AG04449 (cell line): ENCODE data around the gene PARP3.

Experiments
- CTCF ChIA-PET: fragments of 350-600 bp; formaldehyde crosslinking; extraction: SDS; loops from one replicate; lab custom pipeline; 2021; ENCODE audit warnings: antibody characterized with exemption; lab: Yijun Ruan, JAX
- POLR2A ChIA-PET: fragments of 400-600, 350-600 bp; formaldehyde crosslinking; extraction: SDS; loops from one replicate; lab custom pipeline; 2020; ENCODE audit warnings: antibody characterized with exemption, inconsistent platforms; lab: Yijun Ruan, JAX
- DNase-seq: peaks from one replicate; pipeline ENCODE4 v3.0.0-alpha.2; 2010; ENCODE audit warnings: low read depth, low spot score
- H3K4me3 ChIP-seq: 2 replicates; pipeline ENCODE4 v1.5.1; 2011; ENCODE audit warnings: low read depth, mild to moderate bottlenecking, control low read depth, low read length
- TF ChIP-seq, protein P1 (sequence below): IDR thresholded peaks from one replicate; pipeline ENCODE4 v1.5.1; 2011; ENCODE audit warnings: mild to moderate bottlenecking, moderate library complexity, low read length, control low read depth, inconsistent platforms; ENCODE audit not compliant: insufficient read depth; ENCODE audit errors: missing control alignments

The PARP3 gene

GRCh38 chr3:51974277-51974962 is 32.3 kb downstream of the PARP3 start:
- H3K4me3 ChIP-seq = peak overlapping the region; percentile 89
- CTCF ChIA-PET = interaction anchor here (0.6 to 5.6 kb wide), 23 partner anchors 9 to 173 kb away, joined by 3 to 80 read pairs (median 4); partner anchors contain the start of genes ACY1, GPR62, PARP3 and RPL29
- TF ChIP-seq, protein P1, sequence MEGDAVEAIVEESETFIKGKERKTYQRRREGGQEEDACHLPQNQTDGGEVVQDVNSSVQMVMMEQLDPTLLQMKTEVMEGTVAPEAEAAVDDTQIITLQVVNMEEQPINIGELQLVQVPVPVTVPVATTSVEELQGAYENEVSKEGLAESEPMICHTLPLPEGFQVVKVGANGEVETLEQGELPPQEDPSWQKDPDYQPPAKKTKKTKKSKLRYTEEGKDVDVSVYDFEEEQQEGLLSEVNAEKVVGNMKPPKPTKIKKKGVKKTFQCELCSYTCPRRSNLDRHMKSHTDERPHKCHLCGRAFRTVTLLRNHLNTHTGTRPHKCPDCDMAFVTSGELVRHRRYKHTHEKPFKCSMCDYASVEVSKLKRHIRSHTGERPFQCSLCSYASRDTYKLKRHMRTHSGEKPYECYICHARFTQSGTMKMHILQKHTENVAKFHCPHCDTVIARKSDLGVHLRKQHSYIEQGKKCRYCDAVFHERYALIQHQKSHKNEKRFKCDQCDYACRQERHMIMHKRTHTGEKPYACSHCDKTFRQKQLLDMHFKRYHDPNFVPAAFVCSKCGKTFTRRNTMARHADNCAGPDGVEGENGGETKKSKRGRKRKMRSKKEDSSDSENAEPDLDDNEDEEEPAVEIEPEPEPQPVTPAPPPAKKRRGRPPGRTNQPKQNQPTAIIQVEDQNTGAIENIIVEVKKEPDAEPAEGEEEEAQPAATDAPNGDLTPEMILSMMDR = no peak
- POLR2A ChIA-PET = interaction anchor here (0.8 to 1.9 kb wide), 8 partner anchors 9 to 83 kb away, joined by 3 to 9 read pairs (median 4); partner anchors contain the start of genes ACY1, PARP3, RPL29 and RRP9
- DNase-seq = no peak

DNA sequence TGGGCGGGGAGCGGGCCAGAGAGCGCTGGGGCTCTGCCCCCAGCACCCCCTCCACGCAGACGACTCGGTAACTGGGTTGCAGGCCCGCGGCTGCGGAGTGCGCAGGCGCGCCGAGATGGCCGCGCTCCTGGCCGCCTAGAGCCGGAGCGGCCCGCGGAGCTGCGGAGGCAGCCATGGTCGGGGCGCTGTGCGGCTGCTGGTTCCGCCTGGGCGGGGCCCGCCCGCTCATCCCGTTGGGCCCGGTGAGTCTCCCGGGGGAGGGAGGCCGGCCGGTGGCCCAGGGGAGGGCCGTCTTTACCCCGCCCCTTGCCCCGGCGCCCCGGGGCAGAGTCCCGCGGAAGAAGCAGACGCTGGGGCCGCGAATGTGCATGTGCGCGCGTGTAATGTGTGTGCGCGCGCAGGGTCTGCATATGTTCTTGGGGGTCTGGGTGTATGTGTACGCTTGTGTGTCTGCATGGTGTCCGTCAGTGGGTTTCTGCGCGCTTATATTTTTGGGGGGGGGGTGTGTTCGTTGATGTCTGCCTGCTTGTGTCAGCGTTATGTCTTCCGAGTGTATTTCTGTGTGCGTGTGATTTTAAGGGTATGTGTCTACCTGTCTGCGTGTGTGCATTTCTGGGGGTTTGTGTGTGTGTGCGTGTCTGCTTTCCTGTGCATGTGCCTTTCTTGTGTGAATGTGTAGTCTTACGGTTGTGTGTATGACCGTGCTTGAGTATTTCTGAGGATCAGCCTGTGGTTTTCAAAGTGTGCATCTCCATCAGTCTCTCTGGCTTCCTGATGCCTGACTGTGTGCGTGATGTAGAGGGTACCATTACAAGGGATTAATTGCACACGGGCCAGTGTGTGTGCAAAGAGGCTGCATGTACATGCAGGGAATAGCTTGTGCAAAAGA is 33.0 kb downstream of the PARP3 start, which contains the start of gene ABHD14A:
TSS of gene ABHD14A (plus strand) at position 102 of the 889 bp plus-strand sequence. CDS start at position 174, 72 bp downstream.
- no peak for DNase-seq
- ChIA-PET POLR2A (interaction anchor here (0.6 to 1.9 kb wide), 5 partner anchors 17 to 173 kb away, joined by 3 to 8 read pairs (median 3); partner anchors contain the start of gene PARP3), CTCF (interaction anchor here (0.6 to 5.6 kb wide), 13 partner anchors 8 to 161 kb away, joined by 3 to 80 read pairs (median 7); partner anchors contain the start of genes ACY1, GPR62, PARP3 and RPL29)
- peak within 1 kb of the TSS; percentile 89 for H3K4me3 ChIP-seq
- TF ChIP-seq, protein P1 = no peak

DNA sequence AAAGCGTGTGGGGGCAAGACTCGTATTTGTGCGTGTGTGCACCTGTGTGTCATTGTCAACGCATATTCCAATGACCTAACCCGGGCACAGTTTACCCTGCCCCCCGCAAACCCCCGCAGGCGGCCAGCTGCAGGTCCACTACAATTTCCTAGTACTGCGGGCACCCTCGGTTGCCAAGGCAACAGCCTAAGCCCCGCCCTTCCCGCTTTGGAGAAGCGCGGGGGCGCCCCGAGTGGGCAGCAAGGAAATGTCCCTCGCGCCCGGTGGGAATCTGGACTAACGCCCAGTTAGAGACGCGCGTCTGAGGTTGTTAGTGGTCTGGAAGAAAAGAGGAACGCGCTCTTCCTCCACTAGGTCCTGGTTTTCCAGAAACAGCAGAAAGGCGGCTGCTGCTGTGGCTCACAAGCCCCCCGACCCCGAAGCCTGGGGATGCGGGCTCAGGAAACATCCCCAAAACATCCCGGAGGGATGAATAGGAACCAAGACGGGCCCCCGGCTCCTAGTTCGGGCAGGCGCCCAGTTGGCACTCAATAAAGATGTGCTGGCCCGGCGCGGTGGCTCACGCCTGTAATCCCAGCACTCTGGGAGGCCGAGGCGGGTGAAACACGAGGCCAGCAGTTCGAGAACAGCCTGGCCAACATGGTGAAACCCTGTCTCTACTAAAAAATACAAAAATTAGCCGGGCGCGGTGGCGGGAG is 33.8 kb downstream of the PARP3 start:
- TF ChIP-seq, protein P1 = peak; percentile 4
- DNase-seq = no peak
- peak overlapping the region; percentile 89 for H3K4me3 ChIP-seq
- POLR2A ChIA-PET = no interaction called here
- CTCF ChIA-PET = interaction anchor here (3.3 to 5.4 kb wide), 4 partner anchors 14 to 34 kb away, joined by 23 to 74 read pairs (median 50); partner anchors contain the start of genes GPR62, PARP3 and RRP9

DNA sequence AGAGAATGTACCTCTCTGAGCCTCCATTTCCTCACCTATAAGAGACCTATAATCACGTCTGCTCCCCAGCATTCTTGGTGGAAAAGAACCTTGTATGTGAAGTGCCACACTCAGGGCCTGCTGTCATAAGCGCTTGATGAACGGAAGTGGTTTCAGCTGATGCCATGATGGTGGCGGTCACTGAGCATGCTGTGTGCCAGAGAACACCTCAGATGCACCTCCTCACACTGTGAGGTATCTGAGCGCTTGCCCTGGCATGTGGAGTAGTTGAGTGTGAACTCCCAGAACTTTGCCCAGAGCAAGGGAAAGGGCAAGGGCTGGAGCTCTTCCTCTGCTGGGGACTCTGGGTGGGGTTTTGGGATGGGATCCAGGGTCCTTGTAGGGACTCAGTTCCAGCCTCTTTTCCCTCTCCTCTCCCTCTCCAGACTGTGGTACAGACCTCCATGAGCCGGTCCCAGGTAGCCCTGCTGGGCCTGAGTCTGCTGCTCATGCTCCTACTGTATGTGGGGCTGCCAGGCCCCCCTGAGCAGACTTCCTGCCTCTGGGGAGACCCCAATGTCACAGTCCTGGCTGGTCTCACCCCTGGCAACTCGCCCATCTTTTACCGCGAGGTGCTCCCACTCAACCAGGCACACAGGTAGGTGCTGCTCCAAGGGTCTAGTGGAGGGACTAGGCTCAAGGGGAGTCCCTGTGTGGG is 35.4 kb downstream of the PARP3 start:
- CTCF ChIA-PET = interaction anchor here (3.7 kb wide), 1 partner anchor 36 kb away, joined by 20 read pairs; the partner anchor contains the start of genes PARP3 and RRP9
- no peak overlapping the region for H3K4me3 ChIP-seq
- TF ChIP-seq, protein P1 = no peak
- no peak for DNase-seq
- POLR2A ChIA-PET = no interaction called here

DNA sequence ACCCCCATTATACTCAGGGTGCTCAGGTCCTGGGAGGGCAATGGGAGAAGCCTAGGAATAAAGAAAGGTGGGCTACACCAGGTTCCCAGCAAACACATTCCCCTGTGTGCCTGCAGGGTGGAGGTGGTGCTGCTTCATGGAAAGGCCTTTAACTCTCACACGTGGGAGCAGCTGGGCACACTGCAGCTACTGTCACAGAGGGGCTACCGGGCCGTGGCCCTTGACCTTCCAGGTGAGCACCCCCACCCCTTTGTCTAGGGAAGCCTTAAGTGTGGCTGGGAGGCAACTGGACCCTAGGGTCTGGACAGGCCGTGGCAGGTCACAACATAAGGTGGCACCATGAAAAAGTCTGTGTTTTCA is 36.0 kb downstream of the PARP3 start:
- POLR2A ChIA-PET = no interaction called here
- CTCF ChIA-PET = interaction anchor here (3.7 kb wide), 1 partner anchor 36 kb away, joined by 20 read pairs; the partner anchor contains the start of genes PARP3 and RRP9
- no peak for DNase-seq
- no peak overlapping the region for H3K4me3 ChIP-seq
- TF ChIP-seq, protein P1 = no peak
